Astrocyte (in vitro differentiated cells and primary cell): ENCODE measurements around the gene RFX4.

ENCODE experiments used
- CTCF ChIP-seq: IDR thresholded peaks from 2 replicates; pipeline ENCODE4 v1.5.1; 2011; ENCODE audit warnings: low read depth, mild to moderate bottlenecking, inconsistent platforms, low read length, moderate library complexity; ENCODE audit not compliant: insufficient read depth
- EZH2 ChIP-seq: IDR thresholded peaks from 2 replicates; pipeline ENCODE4 v1.6.1; 2012; ENCODE audit warnings: mild to moderate bottlenecking, low read length, inconsistent platforms; ENCODE audit not compliant: insufficient read depth

GRCh38 chr12:106747973-106748436 is 165.2 kb downstream of the RFX4 start:
- TF ChIP-seq CTCF = no peak
- no peak for TF ChIP-seq EZH2
